Panc1 (cell line): ENCODE data around the gene CACNA1C. TPM values are rescaled to one million over a fixed set of nuclear protein-coding genes. Genes with fewer than 3 reads are reported as not detected.

ENCODE experiments used
- ATAC-seq: fragments of 200-7000 bp; cut with Tn5 transposase; 2 replicates; pipeline ENCODE4 v1.9.1; 2020; ENCODE audit warnings: mild to moderate bottlenecking, moderate library complexity
- BruUV-seq: library from RNA; stranded (reverse); fragments of 400-500 nt; replicated peaks from 2 replicates; lab custom pipeline; 2021; lab: Mats Ljungman, UMichigan
- CTCF ChIA-PET: fragments of 300-600 bp; sonication (Branson Sonifier 250); formaldehyde crosslinking; loops from one replicate; lab custom pipeline; 2022; ENCODE audit warnings: antibody characterized with exemption; lab: Charles Lee
- POLR2A ChIA-PET: fragments of 300-600 bp; sonication (Branson Sonifier 250); formaldehyde crosslinking; loops from one replicate; lab custom pipeline; 2022; ENCODE audit warnings: antibody characterized with exemption; lab: Charles Lee
- DNase-seq: peaks from one replicate; pipeline ENCODE4 v3.0.0-alpha.2; 2010; ENCODE audit warnings: low read depth, low spot score
- H3K27ac ChIP-seq: 2 replicates; pipeline ENCODE4 v1.5.1; 2011; ENCODE audit warnings: mild to moderate bottlenecking, low read length, inconsistent platforms
- H3K27me3 ChIP-seq: fragments of 200-500 bp; sonication (Bioruptor generic); 2 replicates; pipeline ENCODE4 v1.6.0; 2014; ENCODE audit warnings: low read length, inconsistent platforms; ENCODE audit not compliant: control insufficient read depth, insufficient read depth
- H3K36me3 ChIP-seq: fragments of 200-500 bp; sonication (Bioruptor generic); 2 replicates; pipeline ENCODE4 v1.5.1; 2014; ENCODE audit warnings: inconsistent platforms, mild to moderate bottlenecking, low read length, moderate library complexity; ENCODE audit not compliant: control insufficient read depth, insufficient read depth
- H3K4me1 ChIP-seq: 2 replicates; pipeline ENCODE4 v1.5.1; 2011; ENCODE audit warnings: inconsistent platforms, mild to moderate bottlenecking, low read length, moderate library complexity; ENCODE audit not compliant: control insufficient read depth, insufficient read depth
- H3K4me3 ChIP-seq, 2 experiments: 2 replicates each; pipeline ENCODE4 v1.5.1; 2011 to 2012; ENCODE audit warnings: low read depth in 2 of 2, low read length in 2 of 2, mild to moderate bottlenecking in 2 of 2, inconsistent platforms in 1 of 2, moderate library complexity in 1 of 2
- H3K9me3 ChIP-seq: fragments of 200-500 bp; sonication (Bioruptor generic); 2 replicates; pipeline ENCODE4 v1.5.1; 2014; ENCODE audit warnings: low read depth, mild to moderate bottlenecking, inconsistent platforms, low read length, moderate library complexity; ENCODE audit not compliant: control insufficient read depth, insufficient read depth
- POLR2AphosphoS5 ChIP-seq: IDR thresholded peaks from 2 replicates; pipeline ENCODE4 v1.6.1; 2012; ENCODE audit warnings: mild to moderate bottlenecking, low read depth, low read length, moderate library complexity
- SIN3A ChIP-seq: IDR thresholded peaks from 2 replicates; pipeline ENCODE4 v1.6.1; 2012; ENCODE audit warnings: low read depth, mild to moderate bottlenecking, low read length, moderate library complexity, borderline replicate concordance; ENCODE audit not compliant: insufficient read depth
- TCF7L2 ChIP-seq: IDR thresholded peaks from 2 replicates; pipeline ENCODE4 v1.6.1; 2011; ENCODE audit warnings: mild to moderate bottlenecking, low read depth, low read length, inconsistent platforms
- in situ Hi-C: cut with HindIII; loops from 2 replicates; pipeline ENCODE4 v1.10.0; 2016; ENCODE audit warnings: low sequenced_read_pairs, low pct_unique_long_range_greater_than_20kb
- intact Hi-C: fragments of 100-400 bp; cut with micrococcal nuclease; formaldehyde crosslinking; loops from one replicate; pipeline ENCODE4 v1.10.0; 2022; ENCODE audit not compliant: unreplicated experiment
- total RNA-seq: library from RNA; stranded (reverse); gene quantifications from one replicate; pipeline ENCODE4 v1.2.1, GENCODE V29; 2021; ENCODE audit not compliant: unreplicated experiment
- TF ChIP-seq, protein P1 (sequence below): fragments of 450-650 bp; IDR thresholded peaks from 2 replicates; pipeline ENCODE4 v1.5.1; 2017; ENCODE audit warnings: mild to moderate bottlenecking
- TF ChIP-seq, protein P2 (sequence below), 2 experiments: IDR thresholded peaks; 2 replicates each; pipeline ENCODE4 v1.6.1; 2011 to 2012; ENCODE audit warnings: low read depth in 2 of 2, control low read depth in 1 of 2, low read length in 1 of 2, mild to moderate bottlenecking in 1 of 2, moderate library complexity in 1 of 2; ENCODE audit not compliant: insufficient read depth in 1 of 2

CACNA1C gene
- total RNA-seq, 1 experiment from 2014 or later: 0.03 TPM

DNA sequence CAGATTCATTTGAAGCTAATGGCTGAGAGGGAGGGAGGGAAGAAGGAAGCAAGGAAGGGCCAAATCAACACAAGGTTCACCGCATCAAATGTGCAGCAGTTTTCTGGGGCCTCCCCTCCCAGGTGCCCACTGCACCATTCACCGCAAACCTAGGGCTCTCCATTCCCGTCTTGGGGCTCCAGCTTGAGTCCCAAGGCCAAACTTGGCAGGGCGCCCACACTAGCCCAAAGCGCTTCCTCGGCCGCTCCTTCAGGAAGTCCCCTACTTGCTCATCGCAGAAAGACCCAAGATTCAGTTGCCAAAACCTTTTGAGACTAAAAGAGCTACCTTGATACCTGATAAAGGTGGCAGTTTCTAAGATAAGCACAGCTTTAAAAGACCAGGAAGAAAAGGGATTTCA, 601.5 kb downstream of the CACNA1C start:
- TF ChIP-seq, protein P1, sequence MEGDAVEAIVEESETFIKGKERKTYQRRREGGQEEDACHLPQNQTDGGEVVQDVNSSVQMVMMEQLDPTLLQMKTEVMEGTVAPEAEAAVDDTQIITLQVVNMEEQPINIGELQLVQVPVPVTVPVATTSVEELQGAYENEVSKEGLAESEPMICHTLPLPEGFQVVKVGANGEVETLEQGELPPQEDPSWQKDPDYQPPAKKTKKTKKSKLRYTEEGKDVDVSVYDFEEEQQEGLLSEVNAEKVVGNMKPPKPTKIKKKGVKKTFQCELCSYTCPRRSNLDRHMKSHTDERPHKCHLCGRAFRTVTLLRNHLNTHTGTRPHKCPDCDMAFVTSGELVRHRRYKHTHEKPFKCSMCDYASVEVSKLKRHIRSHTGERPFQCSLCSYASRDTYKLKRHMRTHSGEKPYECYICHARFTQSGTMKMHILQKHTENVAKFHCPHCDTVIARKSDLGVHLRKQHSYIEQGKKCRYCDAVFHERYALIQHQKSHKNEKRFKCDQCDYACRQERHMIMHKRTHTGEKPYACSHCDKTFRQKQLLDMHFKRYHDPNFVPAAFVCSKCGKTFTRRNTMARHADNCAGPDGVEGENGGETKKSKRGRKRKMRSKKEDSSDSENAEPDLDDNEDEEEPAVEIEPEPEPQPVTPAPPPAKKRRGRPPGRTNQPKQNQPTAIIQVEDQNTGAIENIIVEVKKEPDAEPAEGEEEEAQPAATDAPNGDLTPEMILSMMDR: no peak
- TF ChIP-seq, protein P2, sequence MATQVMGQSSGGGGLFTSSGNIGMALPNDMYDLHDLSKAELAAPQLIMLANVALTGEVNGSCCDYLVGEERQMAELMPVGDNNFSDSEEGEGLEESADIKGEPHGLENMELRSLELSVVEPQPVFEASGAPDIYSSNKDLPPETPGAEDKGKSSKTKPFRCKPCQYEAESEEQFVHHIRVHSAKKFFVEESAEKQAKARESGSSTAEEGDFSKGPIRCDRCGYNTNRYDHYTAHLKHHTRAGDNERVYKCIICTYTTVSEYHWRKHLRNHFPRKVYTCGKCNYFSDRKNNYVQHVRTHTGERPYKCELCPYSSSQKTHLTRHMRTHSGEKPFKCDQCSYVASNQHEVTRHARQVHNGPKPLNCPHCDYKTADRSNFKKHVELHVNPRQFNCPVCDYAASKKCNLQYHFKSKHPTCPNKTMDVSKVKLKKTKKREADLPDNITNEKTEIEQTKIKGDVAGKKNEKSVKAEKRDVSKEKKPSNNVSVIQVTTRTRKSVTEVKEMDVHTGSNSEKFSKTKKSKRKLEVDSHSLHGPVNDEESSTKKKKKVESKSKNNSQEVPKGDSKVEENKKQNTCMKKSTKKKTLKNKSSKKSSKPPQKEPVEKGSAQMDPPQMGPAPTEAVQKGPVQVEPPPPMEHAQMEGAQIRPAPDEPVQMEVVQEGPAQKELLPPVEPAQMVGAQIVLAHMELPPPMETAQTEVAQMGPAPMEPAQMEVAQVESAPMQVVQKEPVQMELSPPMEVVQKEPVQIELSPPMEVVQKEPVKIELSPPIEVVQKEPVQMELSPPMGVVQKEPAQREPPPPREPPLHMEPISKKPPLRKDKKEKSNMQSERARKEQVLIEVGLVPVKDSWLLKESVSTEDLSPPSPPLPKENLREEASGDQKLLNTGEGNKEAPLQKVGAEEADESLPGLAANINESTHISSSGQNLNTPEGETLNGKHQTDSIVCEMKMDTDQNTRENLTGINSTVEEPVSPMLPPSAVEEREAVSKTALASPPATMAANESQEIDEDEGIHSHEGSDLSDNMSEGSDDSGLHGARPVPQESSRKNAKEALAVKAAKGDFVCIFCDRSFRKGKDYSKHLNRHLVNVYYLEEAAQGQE (IDR thresholded peaks at IDR 0.05; ENCODE audit: insufficient read depth in 1 of 2, low read depth in 2 of 2, low read length in 1 of 2): no peak
- no peak for TF ChIP-seq POLR2AphosphoS5
- no peak for TF ChIP-seq SIN3A
- no peak for TF ChIP-seq TCF7L2
- Histone ChIP-seq H3K27ac (no peak overlapping the region), H3K4me1 (no peaks in the 10 kb centered on the region), H3K9me3 (no peaks in the 10 kb centered on the region), H3K4me3 (no peak overlapping the region), H3K36me3 (no peaks in the 10 kb centered on the region), H3K27me3 (no peaks in the 10 kb centered on the region; the same call in 1 of the 2 replicates)
- ChIA-PET POLR2A (no interaction called here), CTCF (no interaction called here)
- DNase-seq: no peak
- no peak for ATAC-seq
- BruUV-seq: no TSS peak
- intact Hi-C loops (no loop called here), in situ Hi-C loops (no loop called here)

DNA sequence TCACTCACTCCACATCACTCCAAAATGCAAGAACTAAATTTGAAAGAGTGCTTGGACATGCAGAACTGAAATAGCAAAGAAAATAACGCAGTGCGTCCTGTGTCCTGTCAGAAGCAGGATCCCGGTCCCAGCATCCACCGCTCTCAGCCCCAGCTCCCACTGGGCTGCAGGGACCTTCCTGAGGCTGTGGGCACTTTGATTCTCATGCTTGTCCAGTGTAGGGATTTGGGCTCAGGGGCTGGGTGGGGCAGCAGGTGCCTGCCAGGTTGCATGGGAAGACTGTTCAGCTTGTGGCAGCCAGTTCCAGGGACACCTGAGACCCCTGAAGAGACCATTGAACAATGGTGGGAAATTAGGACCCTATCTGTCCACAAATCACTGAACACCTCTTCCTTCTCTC, 602.0 kb downstream of the CACNA1C start:
- intact Hi-C loops (no loop called here), in situ Hi-C loops (no loop called here)

More for the DNA sequence above, 602.0 kb downstream of the CACNA1C start:
- Histone ChIP-seq H3K36me3 (no peaks in the 10 kb centered on the region), H3K4me1 (no peaks in the 10 kb centered on the region), H3K27me3 (no peaks in the 10 kb centered on the region; the same call in 1 of the 2 replicates), H3K27ac (no peak overlapping the region), H3K9me3 (no peaks in the 10 kb centered on the region), H3K4me3 (no peak overlapping the region)
- no peak for DNase-seq
- TF ChIP-seq, protein P2 (IDR thresholded peaks at IDR 0.05; ENCODE audit: insufficient read depth in 1 of 2, low read depth in 2 of 2, low read length in 1 of 2): no peak
- TF ChIP-seq POLR2AphosphoS5 (no peak), TCF7L2 (no peak), SIN3A (no peak)
- TF ChIP-seq, protein P1: no peak
- CTCF ChIA-PET: no interaction called here
- POLR2A ChIA-PET: no interaction called here
- no peak for ATAC-seq
- no TSS peak for BruUV-seq
